Measurements from ENCODE around the gene DSCAML1.
A peak's percentile ranks its signal among the peaks of the same experiment; 100 is the strongest.

DSCAML1 gene

DNA sequence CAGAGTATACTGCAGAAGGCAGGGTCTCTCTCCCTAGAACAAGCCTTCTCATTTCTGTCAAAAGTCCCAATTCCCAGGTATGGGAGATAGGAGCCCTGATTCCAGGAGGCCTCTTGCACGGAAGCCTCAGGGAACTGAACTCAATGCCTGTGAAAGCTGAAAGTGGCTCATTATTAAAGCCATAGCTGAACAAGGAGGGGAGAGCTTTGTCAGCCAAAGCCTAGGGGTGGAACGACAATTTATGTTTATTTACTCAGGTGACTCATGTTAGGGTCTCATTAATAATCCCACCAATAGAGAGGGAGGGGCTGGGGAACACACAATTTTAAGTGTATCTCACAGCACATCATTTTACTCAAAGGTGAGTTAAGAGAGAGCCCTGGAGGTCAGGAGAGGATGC, 44.9 kb downstream of the DSCAML1 start:
- DNase-seq, result no peak

DNA sequence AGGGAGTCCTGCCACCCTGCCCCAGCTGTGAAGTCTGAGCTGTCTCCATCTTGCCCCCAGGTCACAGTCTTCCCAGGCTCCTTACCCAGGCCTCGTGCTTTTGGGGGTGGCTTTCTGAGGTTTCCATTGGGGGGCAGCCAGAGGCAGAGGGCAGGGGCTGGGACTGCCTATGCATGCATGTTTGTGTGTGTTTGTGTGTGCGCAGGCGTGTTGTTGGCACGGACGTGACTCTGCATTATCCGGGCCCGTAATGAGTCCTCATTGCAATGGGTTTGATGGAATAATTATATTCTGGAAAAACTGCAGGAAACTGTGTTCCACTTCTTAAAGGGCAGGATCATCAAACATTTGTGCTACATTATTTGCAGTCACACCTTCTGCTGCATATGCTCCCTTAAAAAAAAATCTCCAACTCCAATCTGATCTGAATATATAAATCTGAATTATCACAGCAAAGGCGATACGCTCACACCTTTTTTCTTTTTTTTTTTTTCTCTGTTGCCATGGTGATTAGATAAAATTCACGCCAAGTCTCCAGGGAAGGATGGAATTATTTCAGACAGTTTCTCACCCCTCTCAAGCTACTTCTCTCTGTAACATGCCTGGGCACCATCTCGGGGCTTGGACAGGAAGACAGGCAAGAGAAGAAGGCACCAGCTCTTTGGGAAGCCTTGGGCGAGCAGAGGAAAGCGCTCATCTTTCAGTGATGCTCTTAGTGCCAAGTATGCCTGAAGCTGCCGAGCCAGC, 45.9 kb downstream of the DSCAML1 start:
- DNase-seq, result peak in 1 of 14 donors; percentile 4

DNA sequence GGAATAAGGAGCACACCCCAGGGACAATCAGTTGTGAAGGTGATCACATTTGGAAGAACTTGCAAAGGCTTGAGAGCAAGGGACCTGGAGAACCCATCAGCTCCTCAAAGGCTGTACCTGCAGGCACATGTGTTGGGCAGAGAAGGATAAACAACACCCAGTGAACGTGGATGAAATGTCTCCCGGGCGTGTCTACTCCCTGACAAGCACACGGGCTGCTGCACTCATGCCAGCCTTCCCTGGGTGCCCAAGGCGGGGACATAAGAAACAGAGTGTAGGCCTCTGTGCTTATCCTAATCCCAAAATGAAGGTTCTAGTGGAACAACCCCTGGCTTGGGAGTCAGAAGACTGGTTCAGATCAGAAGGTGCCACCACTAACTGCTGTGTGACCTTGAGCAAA, 46.7 kb downstream of the DSCAML1 start:
- DNase-seq, result no peak

DNA sequence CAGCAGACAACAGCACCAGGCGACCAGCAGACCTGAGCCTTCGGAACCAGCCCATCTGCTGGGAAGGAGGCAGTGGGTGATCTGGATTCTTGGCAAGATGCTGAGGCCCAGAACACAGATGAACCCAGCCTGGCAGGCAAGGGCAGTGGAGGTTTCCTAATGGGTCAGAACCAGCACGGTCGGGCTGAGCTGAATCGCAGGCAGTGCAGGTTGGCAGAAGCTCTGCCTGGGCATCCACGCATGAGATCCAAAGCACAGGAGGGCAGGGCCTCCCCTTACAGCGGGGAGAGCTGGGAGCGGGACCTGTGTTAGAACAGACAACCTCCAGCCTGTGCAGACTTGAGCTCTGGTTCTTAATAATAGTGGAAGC, 47.5 kb downstream of the DSCAML1 start:
- peak in 1 of 14 donors; percentile 66 for DNase-seq

DNA sequence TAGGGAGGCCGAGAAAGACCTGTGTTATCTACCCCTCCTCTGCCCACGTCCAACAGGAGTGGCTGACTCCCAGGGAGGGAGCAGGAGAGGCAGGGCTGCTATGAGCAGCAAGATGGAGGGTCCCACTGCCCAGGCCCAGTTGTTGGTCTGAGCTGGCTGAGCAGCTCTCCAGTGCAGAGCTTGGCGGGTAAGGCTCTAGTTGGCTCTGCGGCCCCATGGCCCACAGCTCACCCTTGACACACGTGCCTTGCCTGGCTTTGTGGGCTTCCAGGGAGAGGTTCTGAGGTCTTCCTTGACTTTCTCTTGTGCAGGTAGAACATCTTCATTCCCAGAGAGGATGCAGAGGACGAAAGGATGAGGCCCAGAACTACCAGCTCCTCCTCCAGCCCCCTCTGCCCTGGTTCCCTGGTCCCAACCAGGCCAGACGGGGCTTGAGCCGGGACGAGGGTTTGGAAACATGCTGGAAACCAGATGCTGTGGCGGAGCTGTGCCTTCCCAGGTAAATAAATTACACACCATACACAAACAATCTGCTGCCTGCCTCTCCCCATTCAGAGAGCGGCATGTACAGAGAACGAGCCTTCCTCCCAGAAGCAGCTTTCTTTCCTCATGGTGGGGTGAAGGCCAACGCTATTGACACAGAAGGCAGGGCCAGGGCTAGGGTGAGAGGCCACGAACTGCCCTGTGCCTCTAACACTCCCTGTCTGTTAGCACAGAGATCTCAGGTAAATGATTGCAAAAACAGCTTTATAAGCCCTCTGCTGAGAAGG, 48.1 kb downstream of the DSCAML1 start:
- DNase-seq, result no peak

DNA sequence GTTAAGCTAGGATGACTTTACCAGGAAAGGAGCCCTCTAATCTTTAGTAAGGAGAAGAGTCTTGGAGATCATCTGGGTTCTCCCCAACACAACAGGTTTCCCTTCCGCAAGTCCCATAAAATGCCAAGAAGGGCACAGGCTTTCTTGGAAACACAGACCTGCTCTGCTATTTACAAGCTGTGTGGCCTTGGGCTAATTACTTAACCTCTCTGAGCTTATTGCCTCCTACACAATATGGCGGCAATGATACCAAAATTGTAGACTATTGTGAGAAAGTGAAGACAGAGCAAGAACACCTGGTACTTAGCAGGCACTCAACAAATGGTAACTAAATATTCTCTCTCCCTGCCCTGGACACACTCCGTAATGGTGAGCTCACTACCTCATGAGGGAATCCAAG, 49.1 kb downstream of the DSCAML1 start:
- no peak for DNase-seq

DNA sequence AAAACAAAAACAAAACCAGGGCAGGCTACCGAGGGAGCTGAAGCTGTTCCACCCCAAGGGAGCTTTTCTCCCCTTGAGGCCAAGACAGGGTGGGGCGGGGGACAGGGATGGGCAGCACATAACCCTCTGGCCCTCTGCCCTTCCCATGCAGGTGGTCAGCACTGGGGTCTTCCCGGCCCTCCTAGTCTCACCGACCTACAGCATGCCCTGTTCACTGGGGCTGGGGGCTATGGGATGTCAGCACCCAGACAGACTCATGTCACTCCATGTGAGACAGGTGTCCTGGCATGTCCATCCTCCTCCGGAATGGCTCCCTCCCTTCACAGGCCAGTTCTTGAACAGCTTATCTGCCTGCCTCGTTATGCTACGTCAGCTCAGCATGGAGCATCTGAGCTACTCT, 51.7 kb downstream of the DSCAML1 start:
- DNase-seq, result no peak

DNA sequence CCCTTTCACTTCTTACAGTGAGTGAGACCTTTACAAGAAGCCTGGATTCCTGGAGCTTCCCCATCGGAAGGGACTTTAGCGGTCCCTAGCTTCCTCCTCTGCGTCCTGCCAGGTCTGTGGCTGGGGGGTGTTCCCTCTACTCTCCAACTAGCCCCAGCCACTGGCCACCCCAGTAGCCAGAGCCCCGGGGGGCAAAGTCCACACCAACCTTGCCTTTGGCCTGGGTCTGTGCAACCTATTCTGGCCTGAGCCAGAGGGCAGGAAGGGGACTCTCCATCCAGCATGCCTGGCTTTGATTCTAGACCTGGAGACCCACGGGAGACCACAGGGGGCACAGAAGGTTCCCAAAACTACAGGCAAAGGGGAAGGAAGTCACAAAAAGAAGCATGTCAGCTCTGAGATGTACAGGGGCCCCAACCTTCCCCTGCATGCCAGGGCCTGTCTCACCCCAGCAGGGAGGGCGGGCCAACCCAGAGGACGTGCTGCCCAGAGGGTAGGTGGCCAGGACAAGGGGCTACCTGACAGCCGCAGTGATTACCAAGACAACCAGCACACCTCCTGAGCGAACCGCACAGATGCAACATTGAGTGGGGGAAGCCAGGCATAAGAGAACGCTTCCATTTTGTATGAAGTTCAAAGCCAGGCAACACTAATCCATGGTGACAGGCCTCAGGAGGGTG, 52.4 kb downstream of the DSCAML1 start:
- DNase-seq, result no peak

DNA sequence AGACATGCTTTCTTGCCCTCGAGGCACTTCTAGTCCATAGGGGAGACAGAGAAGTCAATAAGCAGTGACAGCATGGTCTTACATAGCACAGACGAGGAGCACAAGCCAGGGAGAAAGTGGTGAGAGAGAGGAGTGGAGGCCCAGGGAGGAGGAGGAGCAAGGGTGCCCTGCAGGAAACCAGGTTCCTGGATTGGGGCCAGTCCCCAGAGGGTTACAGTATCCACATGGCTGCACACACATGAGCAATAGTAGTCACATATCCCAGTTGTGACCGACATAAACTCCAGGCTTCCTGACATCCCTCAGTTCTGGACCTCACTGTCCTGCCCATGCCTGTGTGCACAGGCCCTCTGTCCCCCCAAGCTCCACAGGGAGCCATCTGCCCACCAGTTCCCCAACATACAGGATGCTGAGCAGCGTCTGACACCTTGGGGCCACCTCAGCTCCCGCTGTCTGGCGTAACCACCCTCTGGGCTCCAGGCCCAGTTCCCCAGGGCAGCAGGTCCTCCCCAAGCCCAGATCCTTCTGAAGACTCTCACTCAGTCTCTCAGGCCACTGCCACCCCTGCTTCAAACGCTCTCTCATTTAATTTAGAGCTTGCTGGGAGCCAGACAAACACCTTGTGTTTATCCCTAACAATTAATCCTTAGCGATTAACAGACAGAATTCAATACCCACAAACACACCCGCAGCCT, 53.7 kb downstream of the DSCAML1 start:
- DNase-seq, result no peak

DNA sequence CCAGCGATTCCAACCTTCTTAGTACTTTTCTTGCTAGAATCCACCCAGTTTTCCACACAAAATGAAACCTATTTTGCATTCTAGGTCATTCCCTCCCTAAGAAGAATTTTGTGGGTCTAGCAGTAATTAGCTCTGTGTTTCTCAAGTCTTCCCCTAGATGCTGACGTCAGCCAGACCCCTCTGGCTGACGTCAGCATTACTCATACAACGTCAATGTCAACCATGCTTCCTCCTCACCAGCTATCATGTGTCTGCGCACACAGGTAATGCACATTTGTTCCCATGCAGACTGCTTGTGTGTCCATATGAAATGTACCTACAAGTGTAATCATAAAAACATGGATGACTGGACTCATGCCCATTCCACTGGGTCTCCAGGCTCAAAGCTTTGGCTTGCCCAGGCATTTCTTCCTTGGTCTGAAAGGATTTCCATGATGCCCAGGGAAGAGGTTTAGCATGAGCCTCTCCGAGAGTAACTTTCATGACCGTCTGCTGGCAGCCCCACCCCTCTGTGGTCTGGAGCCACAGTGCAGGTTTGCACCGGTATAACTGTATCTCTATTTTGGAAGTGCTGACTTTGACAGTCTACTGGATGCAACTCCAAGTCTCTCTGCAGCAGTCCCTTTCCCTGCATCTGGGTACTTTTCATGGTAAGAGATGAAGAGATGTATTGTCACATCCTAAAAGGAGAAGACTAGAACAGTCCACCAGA, 58.6 kb downstream of the DSCAML1 start:
- DNase-seq, result no peak

DNA sequence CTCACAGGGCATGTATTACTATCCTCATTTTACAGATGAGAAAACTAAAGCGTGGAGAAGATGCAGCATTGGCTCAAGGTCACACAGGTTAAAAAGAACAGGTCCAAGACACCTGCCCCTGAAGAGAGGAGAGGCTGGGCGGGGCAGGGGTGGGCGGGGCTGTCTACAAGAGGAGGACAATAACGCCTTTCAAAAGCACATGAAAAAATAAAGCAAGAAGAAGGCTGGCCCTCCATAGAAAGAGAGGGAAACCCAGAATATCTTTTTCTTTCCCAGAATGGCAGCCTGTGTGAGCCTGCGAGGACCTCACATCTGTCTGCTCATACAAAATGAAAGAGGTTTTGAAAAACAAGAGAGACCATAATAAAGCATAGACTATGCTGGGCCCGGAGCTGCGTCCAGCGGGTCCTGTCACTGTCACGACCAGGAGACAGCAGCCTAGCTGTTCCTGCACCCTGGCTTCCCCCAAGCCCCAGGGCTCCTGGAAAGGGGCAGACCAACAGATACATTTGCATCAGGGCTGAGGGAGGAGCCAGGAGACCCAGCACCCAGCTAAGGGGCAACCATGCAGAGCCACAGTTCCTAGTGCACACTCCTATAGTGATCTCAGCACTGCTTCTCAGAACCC, 61.6 kb downstream of the DSCAML1 start:
- peak in 6 of 14 donors; percentile 37 to 62 (median 51) for DNase-seq

DNA sequence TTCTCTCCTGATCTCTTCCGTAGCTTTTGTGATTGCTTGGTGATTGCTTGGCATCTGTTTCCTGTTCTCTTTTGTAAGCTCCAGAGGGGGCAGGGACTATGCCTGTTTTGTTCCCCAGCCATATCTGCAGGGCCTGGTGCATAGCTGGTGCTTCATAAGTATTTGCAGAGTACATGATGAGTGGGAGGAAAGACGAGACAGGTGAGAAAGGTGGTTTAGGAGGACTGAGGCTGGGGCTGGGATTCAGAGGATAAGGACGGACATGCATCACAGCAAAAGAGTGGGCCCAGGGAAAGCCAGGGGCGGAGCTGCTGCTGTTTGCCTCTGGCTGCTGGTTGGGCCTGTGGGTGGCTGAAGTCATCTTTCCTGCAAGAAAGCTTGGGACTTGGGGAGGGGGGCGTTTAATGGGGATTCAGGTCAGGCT, 62.4 kb downstream of the DSCAML1 start:
- DNase-seq, result peak in 3 of 14 donors; percentile 37 to 53 (median 48)

DNA sequence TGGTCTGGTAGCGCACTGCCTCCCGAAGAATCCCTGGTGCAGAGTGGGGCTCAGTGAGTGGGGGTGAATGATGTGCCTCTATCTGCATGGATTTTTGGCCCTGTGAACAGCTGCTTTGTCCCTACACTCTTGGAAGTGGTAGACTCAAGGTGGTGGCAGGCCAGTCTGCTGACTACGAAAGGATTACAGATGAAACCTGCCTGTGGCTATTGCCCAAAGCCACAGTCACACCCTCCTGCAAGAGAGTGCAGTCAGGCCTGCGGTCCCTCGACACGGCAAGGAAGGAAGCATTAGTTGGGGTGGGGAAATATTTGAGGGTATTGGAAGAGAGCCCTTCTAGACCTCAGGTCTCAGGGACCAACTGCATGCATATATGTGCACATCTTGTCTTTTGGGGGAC, 63.7 kb downstream of the DSCAML1 start:
- DNase-seq, result no peak

DNA sequence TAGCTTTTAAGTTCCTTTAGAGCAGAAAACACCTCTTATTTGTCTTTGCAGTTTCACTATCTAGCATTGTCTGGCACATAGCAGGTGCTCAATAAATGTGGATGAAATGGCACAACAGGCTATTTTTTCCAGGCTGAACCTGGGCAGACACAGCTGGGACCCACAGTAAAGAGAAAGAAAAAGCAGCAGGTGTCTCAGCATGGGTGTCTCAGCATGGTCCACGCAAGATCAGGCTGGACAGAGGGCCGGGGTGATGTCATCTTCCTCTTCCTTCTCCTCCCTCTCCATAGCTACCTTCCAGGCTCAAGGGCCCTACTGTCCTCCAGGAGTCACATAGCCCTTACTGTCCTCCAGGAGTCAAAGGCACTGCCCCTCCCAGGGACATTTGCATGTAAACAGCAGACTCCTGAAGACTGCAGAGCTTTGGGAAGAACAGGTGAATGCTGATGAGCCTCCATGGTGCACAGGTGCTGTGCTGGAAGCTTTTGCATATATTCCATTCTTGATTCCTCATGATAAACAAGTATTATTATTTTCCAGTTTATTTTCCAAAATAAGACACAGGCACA, 65.2 kb downstream of the DSCAML1 start:
- no peak for DNase-seq

DNA sequence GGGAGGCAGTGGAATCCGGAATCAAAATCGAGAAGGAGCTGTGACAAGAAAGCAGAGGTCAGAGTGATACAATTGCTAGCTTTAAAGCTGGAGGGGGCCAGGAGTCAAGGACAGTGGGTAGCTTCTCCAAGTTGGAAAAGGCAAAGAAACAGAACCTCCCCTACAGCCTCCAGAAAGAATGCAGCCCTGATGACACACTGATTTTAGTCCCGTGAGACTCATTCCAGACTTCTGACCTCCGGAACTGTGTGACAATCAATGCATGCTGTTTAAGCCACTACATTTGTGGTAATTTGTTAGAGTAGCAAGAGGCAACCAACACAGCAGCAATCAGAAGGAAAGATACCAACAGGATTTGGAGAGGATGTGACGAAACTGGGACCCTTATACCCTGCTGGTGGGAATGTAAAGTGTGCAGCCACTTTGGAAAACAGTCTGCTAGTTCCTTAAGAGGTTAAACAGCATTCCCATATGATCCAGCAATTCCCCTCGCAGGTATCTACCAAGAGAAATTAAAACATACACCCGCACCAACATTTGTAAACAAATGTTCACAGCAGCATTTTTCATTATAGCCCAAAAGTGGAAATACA, 66.7 kb downstream of the DSCAML1 start:
- DNase-seq, result no peak

DNA sequence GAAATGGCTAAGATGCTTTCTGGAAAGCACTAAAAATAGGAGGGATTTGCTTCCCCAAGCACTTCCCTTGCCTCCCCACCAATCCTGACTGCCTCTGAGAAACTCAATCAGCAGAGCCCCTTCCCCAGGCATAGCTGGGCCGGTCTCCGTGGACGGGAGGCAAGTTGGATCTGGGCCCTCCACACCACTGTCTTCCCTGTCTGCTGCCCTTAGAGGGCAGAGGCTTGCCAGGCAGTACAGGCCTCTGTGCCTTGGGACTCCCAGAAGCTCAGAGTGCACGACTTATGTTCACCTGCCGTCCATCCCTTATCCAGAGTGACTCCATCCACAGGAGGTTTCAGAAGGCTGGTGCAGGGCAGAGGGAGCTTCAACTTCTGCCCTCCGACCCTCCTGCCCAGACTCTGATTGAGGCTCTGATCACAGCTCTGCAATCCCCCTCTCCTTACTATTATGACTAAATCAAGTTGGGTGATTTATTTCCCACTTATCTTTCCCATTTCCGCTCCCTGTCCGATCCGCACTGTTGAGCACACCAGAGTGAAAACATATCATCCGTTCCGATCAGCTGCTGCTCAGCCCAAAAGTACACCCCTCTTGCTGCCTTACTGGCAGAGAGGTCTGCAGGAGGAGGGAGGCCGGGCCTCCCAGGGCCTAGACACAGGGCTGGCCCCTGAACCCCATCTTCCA, 71.8 kb downstream of the DSCAML1 start:
- peak in 2 of 14 donors; percentile 34 for DNase-seq

DNA sequence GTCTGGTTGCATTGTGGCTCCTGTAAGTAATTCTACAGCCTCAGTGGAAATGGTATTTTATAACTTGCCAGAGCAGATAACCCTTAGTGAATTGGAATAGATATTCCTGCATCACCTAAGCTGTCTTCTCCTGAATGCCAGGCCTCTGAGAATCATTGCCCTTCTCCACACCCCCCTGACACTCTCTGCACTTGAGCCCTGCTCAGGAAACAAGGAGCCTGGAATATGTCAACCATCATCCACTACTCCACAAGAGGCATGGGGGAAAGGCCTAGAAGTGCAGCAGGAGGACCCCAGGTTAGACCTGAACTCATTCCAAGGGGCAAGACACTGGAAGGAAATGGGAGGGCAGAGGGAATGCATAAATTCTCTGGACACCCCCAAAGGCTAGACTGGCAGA, 72.4 kb downstream of the DSCAML1 start:
- no peak for DNase-seq

DNA sequence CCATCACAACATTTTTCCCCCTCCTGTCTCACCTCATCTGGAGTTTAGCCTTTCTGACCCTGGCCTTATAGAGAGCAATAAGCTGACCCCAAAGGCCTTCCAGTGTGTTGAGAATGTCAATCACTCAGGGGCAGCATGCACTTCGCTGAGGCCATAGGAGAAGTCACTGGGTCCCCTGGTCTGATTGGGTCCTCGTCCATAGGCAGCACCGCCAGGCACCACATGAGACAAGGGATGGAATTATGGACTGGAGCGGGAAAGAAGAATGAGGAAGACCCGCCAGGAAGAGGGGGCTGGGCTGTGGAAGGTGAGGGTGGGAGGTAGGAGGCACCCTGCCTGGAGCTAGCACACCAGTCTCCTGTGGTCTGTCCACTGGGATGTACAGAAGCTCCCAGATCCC, 72.9 kb downstream of the DSCAML1 start:
- DNase-seq, result peak in 2 of 14 donors; percentile 38 to 62

DNA sequence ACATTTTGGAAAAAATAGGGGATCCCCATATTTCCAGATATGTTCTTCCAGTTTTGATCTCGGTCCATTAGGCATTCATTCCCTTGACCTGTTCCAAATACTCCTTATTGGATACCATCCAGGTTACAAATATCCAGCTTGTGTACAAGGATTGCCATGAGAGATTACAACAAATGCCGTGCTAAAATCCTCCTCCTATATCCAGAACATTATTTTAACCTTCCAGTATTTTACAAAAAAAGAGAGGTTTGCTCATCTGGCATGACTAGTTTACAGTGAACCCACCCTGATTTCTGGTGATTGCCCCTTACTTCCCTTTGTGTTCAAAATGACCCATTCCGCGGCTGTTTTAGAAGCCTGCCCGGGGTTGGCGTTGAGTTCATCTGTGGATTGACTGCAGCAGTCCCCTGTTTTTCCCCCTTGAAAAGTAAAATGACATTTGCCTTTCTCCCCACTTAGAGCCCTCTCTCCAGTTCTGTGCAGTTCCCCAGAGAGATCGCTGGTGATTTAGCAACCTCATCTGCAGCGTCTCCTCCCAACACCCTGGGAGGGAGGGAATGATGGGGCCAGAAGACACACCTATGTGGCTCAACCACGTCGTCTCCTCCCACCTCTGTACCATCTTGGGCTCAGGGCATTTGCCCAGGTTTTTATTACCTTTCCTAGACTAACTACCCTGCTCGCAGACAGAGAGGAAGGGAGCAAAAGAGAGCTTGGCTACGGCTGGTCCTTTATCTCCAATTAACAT, 73.6 kb downstream of the DSCAML1 start:
- DNase-seq, result no peak

DNA sequence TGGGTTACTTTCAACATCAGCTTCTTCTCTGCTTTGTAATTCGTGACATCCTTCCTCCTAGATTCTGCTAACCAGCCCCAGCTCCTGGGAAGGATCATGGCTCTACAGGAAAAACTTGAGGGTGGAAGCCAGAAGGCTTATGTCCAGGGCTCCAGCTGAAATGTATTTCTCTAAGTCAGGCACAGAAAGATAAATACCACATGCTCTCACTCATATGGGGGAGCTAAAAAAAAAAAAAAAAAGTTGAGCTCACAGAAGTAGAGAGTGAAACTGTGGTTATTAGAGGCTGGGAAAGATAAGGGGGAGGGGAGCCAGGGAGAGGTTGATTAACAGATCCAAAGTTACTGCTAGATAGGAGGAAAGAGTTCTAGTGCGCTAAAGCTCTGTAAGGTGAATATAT, 74.9 kb downstream of the DSCAML1 start:
- DNase-seq, result no peak

Data from C1 segment of cervical spinal cord (tissue), 14 donors.